Measurements from ENCODE around the gene AFF3. TPM values are rescaled to one million over a fixed set of nuclear protein-coding genes. Genes with fewer than 3 reads are reported as not detected.
"Not testable (repeated sequence)": the region's sequence is repeated elsewhere in the genome, so short reads cannot be mapped to it uniquely, and the experiment has no call there.

The AFF3 gene
- total RNA-seq, 1 experiment from 2014 or later, result 8.9 TPM

DNA sequence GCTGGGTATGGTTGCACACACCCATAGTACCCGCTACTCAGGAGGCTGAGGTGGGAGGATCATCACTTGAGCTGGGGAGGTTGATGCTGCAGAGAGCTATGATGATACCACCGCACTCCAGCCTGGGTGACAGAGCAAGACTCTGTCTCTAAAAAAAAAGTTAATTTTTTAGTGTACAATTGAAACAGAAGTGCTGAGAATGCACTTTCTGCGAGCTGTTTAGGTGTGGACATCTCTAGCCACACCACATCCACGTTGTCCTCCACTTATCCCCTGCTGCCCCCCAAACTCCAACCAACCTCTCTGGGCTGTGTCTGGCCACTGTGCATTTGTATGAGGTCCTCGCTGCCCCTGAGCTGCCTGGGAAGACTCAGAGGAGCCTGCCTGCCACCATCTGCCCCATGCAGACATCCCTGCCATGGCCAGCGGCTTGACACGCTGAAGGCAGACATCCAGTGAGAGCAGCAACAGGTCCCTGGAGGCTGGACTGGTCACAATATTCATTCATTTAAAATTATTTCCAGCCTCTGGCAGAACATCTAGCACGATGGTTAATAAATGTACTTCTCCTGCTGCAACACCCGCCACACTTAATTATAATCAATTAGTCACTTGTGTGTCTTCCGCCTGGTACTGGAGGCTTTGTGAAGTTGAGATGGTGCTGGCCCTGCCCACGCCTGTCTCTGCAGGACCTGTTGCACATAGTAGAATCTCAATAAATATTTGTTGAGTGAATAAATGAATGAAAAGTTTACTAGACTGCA lies 3.7 kb upstream of the AFF3 start:
- DNase-seq (ENCODE audit: low read depth), result no peak

DNA sequence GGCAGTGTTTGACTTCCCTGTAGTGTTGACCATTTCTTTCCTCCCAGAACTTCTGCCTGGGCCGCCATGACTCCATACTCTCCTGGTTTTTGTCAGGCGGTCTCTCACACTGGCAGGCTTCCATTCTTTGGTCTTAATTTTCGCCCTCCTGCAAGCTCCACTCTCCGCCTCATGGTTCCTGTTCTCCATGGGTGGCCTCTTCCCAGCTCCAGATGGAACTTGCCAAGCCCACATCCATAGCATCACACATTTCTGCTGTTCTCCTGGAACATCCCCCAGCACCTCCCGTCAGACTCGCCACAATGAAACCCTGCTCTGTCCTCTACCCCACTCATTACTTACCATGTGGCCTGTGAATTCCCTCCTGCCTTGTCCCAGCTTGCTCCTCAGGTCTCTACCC lies 896 bp upstream of the AFF3 start:
- no peak for DNase-seq (ENCODE audit: low read depth)

DNA sequence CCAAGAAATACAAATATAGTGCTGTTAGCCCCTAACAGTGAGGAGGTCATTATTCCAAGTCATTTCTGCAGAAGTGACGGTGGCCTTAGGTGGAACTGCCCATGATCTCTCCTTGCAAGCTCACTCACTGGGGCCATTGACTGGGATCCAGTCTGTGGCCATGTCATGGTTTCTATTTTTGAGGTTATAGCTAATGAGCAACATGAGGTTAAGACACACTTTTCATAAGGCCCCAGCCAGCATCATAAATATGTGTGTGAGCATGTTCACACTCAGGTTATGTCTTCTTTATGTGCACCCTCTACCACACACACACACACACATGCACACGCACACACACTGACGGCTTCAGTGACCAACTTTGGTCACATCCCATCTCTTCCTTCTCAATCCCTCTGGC lies 484 bp downstream of the AFF3 start:
- no peak for DNase-seq (ENCODE audit: low read depth)

DNA sequence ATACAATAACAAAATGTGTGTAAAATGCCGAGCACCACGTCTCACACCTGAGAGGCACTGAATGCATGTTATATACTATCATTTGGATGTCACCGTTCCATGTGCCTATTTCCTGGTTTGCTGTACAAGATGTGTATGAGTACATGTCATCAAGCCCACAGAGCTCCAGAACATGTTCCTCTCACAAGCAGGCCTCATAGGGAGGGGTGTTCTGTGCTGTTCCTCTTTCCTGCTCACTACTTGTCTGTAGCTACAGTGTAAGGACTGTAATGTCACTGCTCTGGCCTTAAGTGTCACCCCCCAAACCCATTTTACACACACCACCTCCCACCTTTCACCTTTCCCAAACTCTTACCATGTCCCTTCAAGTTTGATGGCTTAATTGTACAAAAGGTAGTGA lies 1.8 kb downstream of the AFF3 start:
- no peak for DNase-seq (ENCODE audit: low read depth)

DNA sequence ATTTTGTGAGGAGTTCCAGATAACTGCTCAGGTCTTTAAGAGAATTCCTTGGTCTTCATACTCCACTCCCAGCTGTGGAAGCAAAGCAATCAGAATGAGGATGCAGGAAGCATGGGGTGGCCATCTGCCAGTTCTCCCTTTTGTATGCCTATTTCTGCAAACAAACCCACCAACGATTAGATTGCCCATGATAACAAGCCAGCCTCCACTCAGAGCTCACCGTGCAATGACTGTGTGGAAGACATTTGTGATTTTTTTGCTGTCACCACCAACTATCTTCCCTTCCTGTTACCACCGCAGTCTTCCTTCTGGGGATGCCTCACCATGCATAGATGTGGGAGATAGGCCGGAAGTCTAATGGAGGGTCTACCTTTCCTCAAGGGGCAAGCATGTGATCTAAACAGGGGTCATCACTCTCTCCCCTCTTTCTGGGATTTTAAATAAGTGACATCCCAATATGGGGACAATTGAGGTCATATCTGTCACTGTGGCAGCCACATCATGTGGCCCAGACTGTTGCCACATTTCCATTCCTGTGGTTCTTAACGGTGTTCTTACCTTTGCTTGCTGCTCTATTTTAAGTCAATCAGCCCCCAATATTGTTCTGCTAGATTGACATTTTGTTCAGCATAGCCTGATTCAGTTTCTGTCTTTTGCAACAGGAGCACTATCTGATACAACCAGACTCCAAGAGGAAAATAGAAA lies 4.4 kb downstream of the AFF3 start:
- DNase-seq (ENCODE audit: low read depth), result no peak

DNA sequence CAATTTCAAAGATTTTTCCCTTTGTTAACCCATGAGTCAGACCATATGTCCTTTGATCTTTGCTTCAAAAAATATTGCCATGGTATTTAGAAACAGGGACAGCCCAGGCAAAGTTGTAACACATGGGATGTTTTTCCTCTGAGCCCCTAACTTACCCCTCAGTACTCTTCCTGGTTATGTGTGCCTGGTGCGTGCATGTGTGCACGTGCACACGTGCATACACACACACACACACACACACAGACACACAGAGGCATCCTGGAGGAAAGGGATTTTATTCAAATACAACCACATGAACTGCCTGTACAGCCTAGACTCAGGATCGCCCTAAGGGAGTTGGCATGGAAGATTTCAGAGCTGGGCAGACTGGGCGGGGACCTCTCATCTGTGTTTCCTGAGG lies 5.1 kb downstream of the AFF3 start:
- no peak for DNase-seq (ENCODE audit: low read depth)

DNA sequence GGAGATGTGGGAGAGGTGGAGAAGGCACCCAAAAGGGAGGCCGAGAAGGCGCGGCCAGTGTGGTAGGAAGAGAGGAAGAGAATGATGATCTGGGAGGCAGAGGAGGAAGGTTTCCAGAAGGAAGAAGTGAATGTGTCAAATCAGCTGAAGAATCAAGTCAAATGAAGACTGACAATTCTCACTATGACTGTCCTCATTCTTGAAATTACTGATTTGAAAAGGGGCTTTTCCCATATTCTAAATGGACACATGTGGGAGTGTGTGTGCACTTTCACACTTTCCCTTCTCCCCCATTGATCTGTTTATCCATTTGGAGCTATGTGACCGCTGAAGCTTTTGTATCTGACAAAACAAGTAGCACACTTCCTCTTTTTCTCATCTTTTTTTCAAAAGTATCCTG lies 6.1 kb downstream of the AFF3 start:
- DNase-seq (ENCODE audit: low read depth), result no peak

DNA sequence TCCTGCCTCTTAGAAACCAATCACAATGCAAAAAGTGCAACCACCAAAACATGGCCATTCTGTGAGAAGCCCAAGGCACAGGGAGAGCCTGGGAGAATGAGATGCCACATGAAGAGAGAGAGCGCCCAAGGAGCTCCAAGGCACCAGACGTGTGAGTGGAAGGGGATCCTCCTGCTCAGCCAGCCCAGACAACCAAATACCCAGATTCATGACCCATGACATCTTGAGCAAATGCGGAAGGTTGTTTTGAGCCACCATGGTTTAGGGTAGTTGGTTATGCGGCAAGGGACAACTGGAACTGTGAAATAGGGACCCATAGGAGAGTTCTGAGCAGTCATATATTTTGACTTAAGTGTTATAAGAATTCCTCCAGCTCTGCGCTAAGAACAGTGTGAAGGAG lies 7.0 kb downstream of the AFF3 start:
- no peak for DNase-seq (ENCODE audit: low read depth)

DNA sequence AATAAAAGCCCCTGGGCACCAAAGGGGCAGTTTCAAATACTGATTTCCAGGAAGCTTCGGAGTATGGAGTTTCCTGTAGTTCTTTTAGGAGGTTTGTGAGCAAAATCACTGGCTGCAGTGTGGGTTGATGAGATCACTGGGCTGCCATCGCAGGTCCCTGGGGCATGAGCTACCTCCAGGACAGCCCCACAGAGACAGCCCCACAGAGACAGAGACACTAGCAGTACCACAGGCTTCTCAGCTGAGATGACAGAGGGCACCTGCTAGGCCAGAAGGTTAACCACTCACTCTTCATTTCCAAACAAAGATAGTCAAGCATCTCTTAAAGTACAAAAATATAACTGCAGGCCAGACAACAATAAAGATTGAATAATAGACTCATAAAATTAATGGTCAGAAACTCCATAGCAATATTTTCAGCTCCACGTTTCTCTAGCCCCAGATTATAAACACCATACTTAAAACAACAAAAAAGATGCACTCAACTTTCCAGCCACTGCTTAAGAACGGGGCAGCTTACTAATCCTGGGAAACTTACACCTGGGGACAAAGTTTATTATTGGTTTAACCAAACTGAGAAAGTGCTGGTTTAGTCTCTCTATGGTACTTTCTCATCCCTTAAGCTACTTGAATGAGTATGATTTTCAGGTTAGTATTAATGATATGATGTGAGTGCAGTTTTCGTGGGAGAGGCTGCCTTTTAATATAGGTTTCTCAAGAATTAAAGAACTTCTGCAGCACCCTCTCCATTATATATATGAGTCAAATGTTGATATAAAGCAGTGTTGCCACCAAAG lies 11.6 kb downstream of the AFF3 start:
- no peak for DNase-seq (ENCODE audit: low read depth)

DNA sequence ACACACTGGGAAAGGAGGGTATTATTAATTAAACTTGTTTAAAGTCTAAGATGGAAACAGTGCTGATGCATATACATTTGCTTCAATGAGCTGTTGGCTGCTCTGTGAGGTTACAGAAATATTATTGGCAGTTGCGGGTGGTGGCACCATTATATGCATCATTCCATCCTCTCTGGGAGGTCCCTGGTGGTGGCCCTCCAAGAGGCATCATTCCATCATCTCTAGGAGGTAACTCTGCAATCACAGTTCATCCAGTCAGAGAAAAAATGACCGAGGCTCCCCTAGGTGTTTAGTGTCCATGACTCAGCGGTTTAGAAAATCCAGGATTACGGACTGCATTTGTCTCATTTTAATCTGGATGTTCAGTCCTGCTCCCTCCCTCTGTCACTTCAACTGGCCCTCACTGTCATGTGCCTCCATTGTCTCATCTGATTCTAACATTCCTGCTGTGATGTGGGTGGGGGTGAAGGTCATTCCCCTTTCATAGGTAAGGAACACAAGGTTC lies 15.4 kb downstream of the AFF3 start:
- DNase-seq (ENCODE audit: low read depth), result no peak

DNA sequence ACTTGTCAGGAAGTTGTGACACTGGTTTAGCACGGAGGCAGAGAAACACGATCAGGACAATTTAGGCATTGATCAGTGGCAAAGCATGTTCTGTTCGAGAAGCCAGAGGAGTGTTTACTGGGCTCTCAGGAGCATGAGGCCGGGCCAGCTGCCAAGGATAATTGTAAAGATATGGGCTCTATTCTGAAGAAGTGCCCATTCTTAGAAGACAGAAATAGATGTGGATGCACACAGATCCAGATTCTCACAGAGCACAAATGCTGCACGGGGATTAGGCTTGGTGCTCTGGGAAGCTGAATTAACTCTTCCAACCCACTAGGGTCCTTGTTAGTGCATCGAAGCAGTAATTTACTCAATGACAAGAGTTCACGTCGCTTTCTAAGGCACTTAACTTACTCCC lies 16.2 kb downstream of the AFF3 start:
- no peak for DNase-seq (ENCODE audit: low read depth)

DNA sequence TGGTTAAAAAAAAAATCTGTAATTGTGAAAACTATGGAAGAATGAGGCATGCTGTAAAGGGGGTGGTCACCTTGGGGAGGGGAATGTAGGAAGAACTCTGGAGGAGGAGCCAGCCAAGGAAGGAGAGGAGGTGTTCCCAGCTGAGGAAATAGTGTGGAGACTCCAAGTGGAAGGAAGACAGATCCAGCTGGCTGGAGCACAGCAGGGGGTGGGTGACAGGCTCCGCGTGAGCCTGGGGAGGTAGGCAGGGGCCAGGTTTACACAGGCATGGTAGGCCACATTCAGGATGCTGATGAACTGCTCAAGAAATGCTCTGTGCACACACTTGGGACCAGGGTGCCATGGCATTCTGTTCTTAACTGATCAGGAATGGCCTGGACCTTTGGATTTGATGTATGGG lies 16.8 kb downstream of the AFF3 start:
- no peak for DNase-seq (ENCODE audit: low read depth)

DNA sequence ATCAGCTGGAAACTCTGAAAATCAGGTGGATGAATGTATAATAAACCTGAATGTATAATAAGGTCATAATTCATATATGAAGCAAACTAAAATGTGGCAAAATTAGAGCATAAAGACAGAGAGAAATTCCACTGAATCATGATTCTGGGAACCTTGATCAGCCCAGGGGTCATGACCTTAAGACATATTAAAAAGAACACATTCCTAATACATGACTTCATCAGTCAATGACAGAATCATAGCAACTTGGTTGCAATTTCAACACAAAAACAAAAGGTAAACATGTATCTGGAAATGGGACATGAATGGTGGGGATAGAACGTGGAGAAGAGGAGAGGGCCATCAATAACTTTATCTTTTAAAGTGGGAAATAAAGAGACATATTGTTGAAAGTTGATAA lies 17.6 kb downstream of the AFF3 start:
- no peak for DNase-seq (ENCODE audit: low read depth)

DNA sequence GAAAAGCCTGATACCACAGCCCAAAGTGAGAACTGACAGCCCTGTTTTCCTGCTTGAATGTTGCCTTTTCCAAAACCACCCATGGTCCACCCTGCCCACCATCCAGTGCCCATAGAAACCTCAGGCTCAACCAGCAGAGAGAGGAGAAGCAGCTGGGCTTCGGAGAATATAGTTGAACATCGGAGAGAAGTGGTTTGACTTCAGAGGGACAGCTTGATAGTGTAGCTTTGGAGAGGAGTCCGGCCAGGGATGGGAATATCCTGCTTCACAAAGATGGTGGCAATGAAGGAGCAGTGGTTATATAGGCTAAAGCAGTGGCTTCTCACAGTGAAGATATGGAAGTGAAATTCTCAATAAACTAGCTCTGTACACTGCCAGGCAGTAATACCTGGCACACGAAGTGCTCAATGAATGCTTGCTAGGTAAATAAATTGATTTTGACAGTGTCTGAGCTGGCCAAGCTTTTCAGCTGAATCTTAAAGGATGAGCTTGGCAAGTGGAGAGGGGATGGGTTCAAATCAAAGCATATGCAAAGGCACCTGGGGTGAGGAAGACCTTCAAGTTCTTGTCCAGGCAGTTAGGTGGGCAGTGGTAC lies 21.2 kb downstream of the AFF3 start:
- DNase-seq (ENCODE audit: low read depth), result no peak

DNA sequence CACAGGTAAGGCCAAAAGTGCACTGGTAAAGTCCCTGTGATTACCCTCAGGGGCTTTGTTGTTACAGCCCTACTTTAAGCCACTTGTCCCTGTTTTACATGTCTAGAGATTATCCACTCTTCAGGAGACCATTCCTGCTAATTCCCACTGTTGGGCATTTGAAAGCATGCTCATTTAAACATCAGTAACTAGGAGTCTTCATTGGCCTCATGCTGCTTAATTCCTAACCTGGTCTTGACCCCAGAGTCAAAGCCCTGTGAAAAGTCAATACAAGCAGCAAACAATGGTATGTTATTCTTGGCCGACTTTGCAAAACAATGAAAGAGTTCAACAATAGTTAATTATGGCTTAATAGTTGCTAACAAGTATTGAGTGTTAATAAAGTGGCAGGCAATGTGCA lies 23.2 kb downstream of the AFF3 start:
- no peak for DNase-seq (ENCODE audit: low read depth)

DNA sequence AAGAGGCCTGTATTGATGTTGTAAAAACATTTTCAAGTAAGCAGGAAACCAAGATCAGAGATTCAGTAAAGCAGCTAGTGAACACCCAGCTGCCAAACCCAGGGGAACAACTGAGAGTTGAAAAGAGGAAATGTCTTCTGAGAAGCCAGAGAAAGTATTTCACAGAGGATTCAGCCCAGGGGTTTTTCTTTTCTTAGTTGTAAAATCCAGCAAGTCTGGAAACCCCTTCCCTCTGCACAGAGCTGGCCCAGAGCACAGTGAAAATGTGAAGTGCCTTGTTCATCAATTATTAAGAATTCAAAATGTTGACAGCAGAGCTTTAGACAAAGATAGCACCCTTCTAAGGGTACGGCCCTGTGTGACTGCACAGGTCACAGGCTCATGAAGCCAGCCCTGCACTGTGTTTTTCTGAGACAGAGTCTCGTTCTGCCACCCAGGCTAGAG lies 28.4 kb downstream of the AFF3 start:
- DNase-seq (ENCODE audit: low read depth), result no peak

DNA sequence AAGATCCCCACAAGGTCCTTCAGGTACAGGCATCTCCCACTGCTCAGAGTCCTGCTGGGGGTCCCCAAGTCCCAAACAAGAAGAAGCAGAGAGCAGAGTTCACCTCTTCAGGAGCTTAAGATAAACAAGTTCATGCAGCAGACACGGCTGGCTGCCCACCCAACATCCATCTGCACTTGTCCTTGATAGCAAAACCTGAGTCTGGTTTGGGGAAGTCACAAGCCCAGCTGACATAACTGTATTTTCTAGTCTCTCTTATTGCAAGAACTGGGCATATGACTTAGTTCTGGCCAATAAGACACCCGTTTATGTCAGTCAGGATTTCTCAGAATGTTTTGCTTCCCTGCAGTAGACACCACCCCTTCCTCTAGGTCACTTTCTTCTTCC lies 31.8 kb downstream of the AFF3 start:
- DNase-seq (ENCODE audit: low read depth), result no peak

DNA sequence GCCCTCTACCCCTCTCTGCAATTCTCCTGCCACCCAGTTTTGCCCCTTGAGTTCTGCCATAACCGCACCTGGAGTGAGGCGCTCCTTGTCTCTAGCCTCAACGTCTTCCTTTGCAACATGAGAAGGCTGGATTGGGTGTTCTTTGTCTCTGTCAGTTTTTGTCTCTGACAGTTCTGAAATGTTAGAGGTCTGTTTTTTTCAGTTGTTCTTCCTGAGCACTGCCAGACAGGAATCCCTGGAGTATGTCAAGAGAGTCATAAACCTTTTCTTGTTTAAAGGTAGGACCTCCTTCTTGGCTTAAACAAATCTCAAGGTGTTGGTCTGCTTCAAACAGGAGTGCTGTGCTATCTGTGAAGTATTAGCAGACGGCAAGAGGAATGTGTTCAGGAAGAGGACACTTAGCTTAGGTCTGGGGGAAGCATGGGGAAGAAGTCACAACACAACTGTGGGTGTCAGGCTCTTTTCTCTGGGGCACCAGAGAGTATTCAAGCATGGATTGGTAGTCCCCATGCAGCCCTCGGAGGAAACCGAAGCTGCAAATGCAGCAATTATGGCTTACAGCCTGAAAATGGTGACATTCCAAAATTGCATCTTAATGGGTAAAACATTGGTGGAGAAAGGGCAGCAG lies 32.3 kb downstream of the AFF3 start:
- no peak for DNase-seq (ENCODE audit: low read depth)

DNA sequence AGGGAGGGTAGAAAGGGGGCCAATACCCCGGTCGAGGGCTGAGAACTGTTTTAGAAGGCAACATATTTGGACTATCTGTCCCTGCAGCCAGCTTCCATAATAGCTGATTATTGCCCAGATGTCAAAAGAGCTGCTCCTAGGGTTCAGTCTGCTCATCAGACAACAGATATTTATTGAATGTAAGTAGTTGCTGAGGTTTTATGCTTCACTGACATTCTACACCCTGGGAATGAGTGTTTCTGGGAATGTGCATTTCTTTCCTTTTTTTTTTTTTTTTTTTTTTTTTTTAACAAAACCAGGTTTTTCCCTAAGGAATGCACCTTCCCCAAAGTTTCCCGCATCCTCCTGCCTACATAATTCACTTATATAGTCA lies 33.8 kb downstream of the AFF3 start:
- DNase-seq (ENCODE audit: low read depth), result not testable (repeated sequence)

DNA sequence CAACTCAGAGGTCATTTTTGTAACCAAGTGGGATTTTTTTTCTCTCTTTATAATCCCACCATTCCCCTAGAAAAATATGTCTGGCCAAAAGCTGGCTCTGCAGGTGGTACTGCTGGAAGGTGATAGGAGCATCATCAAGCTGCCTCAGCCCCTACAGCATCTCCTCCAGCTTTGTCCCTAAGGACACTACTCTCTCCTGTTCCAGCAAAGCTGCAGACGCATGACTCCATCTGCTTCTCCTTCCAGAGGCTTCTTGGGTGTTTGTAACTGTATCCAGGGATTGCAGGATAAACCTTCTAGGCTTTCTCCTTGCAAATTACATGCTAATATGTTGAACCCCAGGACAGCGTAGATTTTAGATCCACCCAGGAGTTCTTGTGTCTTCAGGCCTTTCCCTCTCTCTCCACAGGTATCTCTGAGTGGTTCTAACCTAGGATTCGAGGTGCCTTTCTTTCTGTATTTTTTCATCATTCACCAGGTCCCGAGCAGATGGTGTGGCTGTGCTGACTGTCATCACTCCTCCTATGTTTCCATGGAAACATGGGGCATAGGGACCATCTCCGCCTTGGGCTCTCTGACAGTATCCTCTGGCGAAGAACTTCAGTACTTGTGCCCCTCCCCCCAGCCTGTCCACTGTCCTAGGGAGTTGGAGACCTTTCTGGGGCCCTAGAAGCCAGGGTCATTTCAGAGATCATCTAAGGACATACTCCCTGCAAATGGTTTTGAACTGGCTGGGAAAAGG lies 34.3 kb downstream of the AFF3 start:
- no peak for DNase-seq (ENCODE audit: low read depth)

DNA sequence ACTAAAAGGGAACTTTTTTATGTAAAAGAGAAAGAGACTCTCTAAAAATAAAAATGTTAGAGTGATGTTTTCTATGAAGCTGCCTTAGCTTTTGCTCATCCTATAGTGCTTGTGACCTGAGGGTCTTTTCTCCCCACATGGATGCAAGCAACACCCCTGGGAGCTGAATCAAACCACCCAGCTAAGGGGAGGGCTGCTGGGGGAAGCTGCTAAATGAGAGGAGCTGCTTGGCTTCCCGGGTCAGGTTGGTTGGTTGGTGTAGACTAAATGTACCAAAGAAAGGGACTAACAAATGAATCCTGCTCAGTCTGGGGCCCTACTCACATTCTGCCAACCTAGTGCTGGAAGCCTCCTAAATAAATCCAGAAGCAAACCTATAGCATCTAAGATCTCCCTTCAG lies 35.0 kb downstream of the AFF3 start:
- DNase-seq (ENCODE audit: low read depth), result no peak

Measured in Daoy (cell line).